HEK293 (cell line): ENCODE measurements around the gene PPP6R3.

Source experiments
- AEBP2 ChIP-seq: fragments of 450-650 bp; formaldehyde crosslinking; IDR thresholded peaks from 2 replicates; pipeline ENCODE4 v1.5.1; 2016; ENCODE audit warnings: missing biosample characterization, missing genetic modification characterization, borderline replicate concordance
- BCL11A ChIP-seq: fragments of 450-650 bp; formaldehyde crosslinking; IDR thresholded peaks from 2 replicates; pipeline ENCODE4 v1.5.1; 2016; ENCODE audit warnings: low read depth, missing biosample characterization, missing genetic modification characterization
- HOXA7 ChIP-seq: sonication (generic); formaldehyde crosslinking; IDR thresholded peaks from 2 replicates; pipeline ENCODE4 v1.8.1; 2022; ENCODE audit warnings: missing genetic modification reagents, borderline replicate concordance
- PBX3 ChIP-seq: sonication (generic); formaldehyde crosslinking; IDR thresholded peaks from 2 replicates; pipeline ENCODE4 v1.8.1; 2022; ENCODE audit warnings: mild to moderate bottlenecking, moderate library complexity, missing genetic modification reagents
- PRDM2 ChIP-seq: fragments of 450-650 bp; formaldehyde crosslinking; IDR thresholded peaks from 2 replicates; pipeline ENCODE4 v1.5.1; 2016; ENCODE audit warnings: missing biosample characterization, missing genetic modification characterization, borderline replicate concordance
- SALL2 ChIP-seq: fragments of 450-650 bp; formaldehyde crosslinking; IDR thresholded peaks from 2 replicates; pipeline ENCODE4 v1.5.0; 2017; ENCODE audit warnings: missing biosample characterization, mild to moderate bottlenecking, missing genetic modification characterization, borderline replicate concordance
- TCF7L2 ChIP-seq: IDR thresholded peaks from 2 replicates; pipeline ENCODE4 v1.6.1; 2011; ENCODE audit warnings: low read depth, mild to moderate bottlenecking, inconsistent platforms, low read length, moderate library complexity, borderline replicate concordance
- ZBTB1 ChIP-seq: fragments of 450-650 bp; formaldehyde crosslinking; IDR thresholded peaks from 2 replicates; pipeline ENCODE4 v1.5.1; 2016; ENCODE audit warnings: missing biosample characterization, missing genetic modification characterization
- ZBTB10 ChIP-seq: fragments of 450-650 bp; formaldehyde crosslinking; IDR thresholded peaks from 2 replicates; pipeline ENCODE4 v1.5.1; 2016; ENCODE audit warnings: missing biosample characterization, missing genetic modification characterization
- ZBTB48 ChIP-seq: fragments of 450-650 bp; formaldehyde crosslinking; IDR thresholded peaks from 2 replicates; pipeline ENCODE4 v1.5.1; 2016; ENCODE audit warnings: missing biosample characterization, missing genetic modification characterization
- ZFP69B ChIP-seq: fragments of 450-650 bp; formaldehyde crosslinking; IDR thresholded peaks from 2 replicates; pipeline ENCODE4 v1.5.1; 2016; ENCODE audit warnings: missing biosample characterization, missing genetic modification characterization
- ZNF114 ChIP-seq: fragments of 450-650 bp; formaldehyde crosslinking; IDR thresholded peaks from 2 replicates; pipeline ENCODE4 v1.5.0; 2017; ENCODE audit warnings: missing biosample characterization, missing genetic modification characterization
- ZNF140 ChIP-seq: fragments of 450-650 bp; formaldehyde crosslinking; IDR thresholded peaks from 2 replicates; pipeline ENCODE4 v1.5.1; 2016; ENCODE audit warnings: missing biosample characterization, missing genetic modification characterization
- ZNF24 ChIP-seq: fragments of 450-650 bp; formaldehyde crosslinking; IDR thresholded peaks from 2 replicates; pipeline ENCODE4 v1.5.1; 2016; ENCODE audit warnings: missing biosample characterization, missing genetic modification characterization
- ZNF274 ChIP-seq, 2 experiments: fragments of 200-500 bp in 1 of 2; fragments of 450-650 bp in 1 of 2; sonication (Bioruptor generic) in 1 of 2; formaldehyde crosslinking in 1 of 2; IDR thresholded peaks; 2 replicates each; pipeline versions ENCODE4 v1.5.1 to v1.6.1; 2014 to 2016; ENCODE audit warnings: borderline replicate concordance in 1 of 2, inconsistent platforms in 1 of 2, low read length in 1 of 2, missing biosample characterization in 1 of 2, missing genetic modification characterization in 1 of 2
- ZNF280D ChIP-seq: fragments of 450-650 bp; formaldehyde crosslinking; IDR thresholded peaks from 2 replicates; pipeline ENCODE4 v1.5.1; 2016; ENCODE audit warnings: missing biosample characterization, missing genetic modification characterization
- ZNF366 ChIP-seq: fragments of 450-650 bp; formaldehyde crosslinking; conservative IDR thresholded peaks from 2 replicates; pipeline ENCODE4 v1.5.1; 2016; ENCODE audit warnings: missing biosample characterization, missing genetic modification characterization
- ZNF555 ChIP-seq: fragments of 450-650 bp; formaldehyde crosslinking; conservative IDR thresholded peaks from 2 replicates; pipeline ENCODE4 v1.5.1; 2017; ENCODE audit warnings: missing biosample characterization, mild to moderate bottlenecking, missing genetic modification characterization, inconsistent platforms
- ZNF623 ChIP-seq: fragments of 450-650 bp; formaldehyde crosslinking; IDR thresholded peaks from 2 replicates; pipeline ENCODE4 v1.5.1; 2016; ENCODE audit warnings: missing biosample characterization, missing genetic modification characterization
- ZNF692 ChIP-seq: fragments of 450-650 bp; formaldehyde crosslinking; IDR thresholded peaks from 2 replicates; pipeline ENCODE4 v1.5.1; 2016; ENCODE audit warnings: missing biosample characterization, missing genetic modification characterization
- ZNF747 ChIP-seq: fragments of 450-650 bp; formaldehyde crosslinking; IDR thresholded peaks from 2 replicates; pipeline ENCODE4 v1.5.1; 2016; ENCODE audit warnings: missing biosample characterization, missing genetic modification characterization
- ZNF843 ChIP-seq: fragments of 450-650 bp; formaldehyde crosslinking; IDR thresholded peaks from 2 replicates; pipeline ENCODE4 v1.5.1; 2016; ENCODE audit warnings: missing biosample characterization, missing genetic modification characterization
- ZSCAN30 ChIP-seq: fragments of 450-650 bp; IDR thresholded peaks from 2 replicates; pipeline ENCODE4 v1.5.1; 2018; ENCODE audit warnings: missing biosample characterization, mild to moderate bottlenecking, missing genetic modification characterization, moderate library complexity
- ZXDB ChIP-seq: fragments of 450-650 bp; formaldehyde crosslinking; IDR thresholded peaks from 2 replicates; pipeline ENCODE4 v1.5.1; 2016; ENCODE audit warnings: missing biosample characterization, missing genetic modification characterization

The PPP6R3 gene

GRCh38 chr11:68506908-68507307 lies 46.4 kb downstream of the PPP6R3 start (continued):
- TF ChIP-seq ZXDB (tag by site-specific recombination) (peak; percentile 46; the same call in 1 of the 2 replicates), ZNF555 (no peak), ZNF692 (tag by site-specific recombination) (peak; percentile 29; the same call in 1 of the 2 replicates), ZNF366 (tag by site-specific recombination) (peak; percentile 59; the same call in 1 of the 2 replicates), ZNF280D (tag by site-specific recombination) (no peak), ZNF274 (IDR thresholded peaks at IDR 0.05; ENCODE audit: low read length) (no peak), ZNF274 (tag by site-specific recombination; IDR thresholded peaks at IDR 0.05; ENCODE audit: borderline replicate concordance) (no peak), ZBTB10 (no peak), ZNF140 (tag by site-specific recombination) (no peak), ZNF114 (tag by site-specific recombination) (no peak), TCF7L2 (no peak), PBX3 (CRISPR knock-in tag) (no peak), ZSCAN30 (tag by site-specific recombination) (no peak), PRDM2 (tag by site-specific recombination) (no peak), ZNF747 (no peak), AEBP2 (no peak), BCL11A (peak; percentile 64; the same call in 1 of the 2 replicates), ZNF623 (tag by site-specific recombination) (no peak), ZBTB1 (no peak), HOXA7 (no peak), ZNF24 (tag by site-specific recombination) (peak; percentile 50; the same call in 1 of the 2 replicates), SALL2 (no peak), ZFP69B (tag by site-specific recombination) (no peak), ZBTB48 (tag by site-specific recombination) (no peak), ZNF843 (peak; percentile 82)
